Esophagus squamous epithelium (tissue), 4 donors: ENCODE results near the gene PNPO.

Source experiments
- CTCF ChIP-seq, 6 experiments: fragments of 450-650 bp in 4 of 6; fragments of 200-600 bp in 2 of 6; sonication (generic) in 2 of 6; IDR thresholded peaks; one replicate each; pipeline ENCODE4 v1.5.1; 2016 to 2019; ENCODE audit warnings: antibody characterized with exemption in 6 of 6, mild to moderate bottlenecking in 4 of 6, moderate library complexity in 4 of 6
- POLR2A ChIP-seq, 4 donors: fragments of 450-650 bp; IDR thresholded peaks; one replicate each; pipeline ENCODE4 v1.6.1; 2017; ENCODE audit warnings: antibody characterized with exemption in 4 of 4, mild to moderate bottlenecking in 4 of 4, moderate library complexity in 3 of 4

- TF ChIP-seq POLR2A (IDR thresholded peaks at IDR 0.05), result no peak
- no peak for TF ChIP-seq CTCF (IDR thresholded peaks at IDR 0.05)
These were observed 23.4 kb upstream of the PNPO start for GRCh38 chr17:47918006-47918405.
